Renal cortex interstitium (tissue), 11 donors: Measurements from ENCODE around the gene WIZ. TPM values are rescaled to one million over a fixed set of nuclear protein-coding genes. Genes with fewer than 3 reads are reported as not detected.

Experiments
- DNase-seq, 11 donors: peaks; one replicate each; pipeline ENCODE4 v3.0.0-alpha.2; 2013; ENCODE audit warnings: low read depth in 9 of 11, low spot score in 4 of 11; ENCODE audit errors: extremely low read depth in 1 of 11
- polyA plus RNA-seq, 3 donors: library from polyadenylated mRNA; unstranded; fragments of 120-200 nt; gene quantifications; one replicate each; pipeline ENCODE4 v1.2.1, GENCODE V29; 2013; ENCODE audit not compliant: insufficient read length in 3 of 3

Gene WIZ
- polyA plus RNA-seq, 3 donors: 23.6 to 40.5 (median 38.7) TPM

DNA sequence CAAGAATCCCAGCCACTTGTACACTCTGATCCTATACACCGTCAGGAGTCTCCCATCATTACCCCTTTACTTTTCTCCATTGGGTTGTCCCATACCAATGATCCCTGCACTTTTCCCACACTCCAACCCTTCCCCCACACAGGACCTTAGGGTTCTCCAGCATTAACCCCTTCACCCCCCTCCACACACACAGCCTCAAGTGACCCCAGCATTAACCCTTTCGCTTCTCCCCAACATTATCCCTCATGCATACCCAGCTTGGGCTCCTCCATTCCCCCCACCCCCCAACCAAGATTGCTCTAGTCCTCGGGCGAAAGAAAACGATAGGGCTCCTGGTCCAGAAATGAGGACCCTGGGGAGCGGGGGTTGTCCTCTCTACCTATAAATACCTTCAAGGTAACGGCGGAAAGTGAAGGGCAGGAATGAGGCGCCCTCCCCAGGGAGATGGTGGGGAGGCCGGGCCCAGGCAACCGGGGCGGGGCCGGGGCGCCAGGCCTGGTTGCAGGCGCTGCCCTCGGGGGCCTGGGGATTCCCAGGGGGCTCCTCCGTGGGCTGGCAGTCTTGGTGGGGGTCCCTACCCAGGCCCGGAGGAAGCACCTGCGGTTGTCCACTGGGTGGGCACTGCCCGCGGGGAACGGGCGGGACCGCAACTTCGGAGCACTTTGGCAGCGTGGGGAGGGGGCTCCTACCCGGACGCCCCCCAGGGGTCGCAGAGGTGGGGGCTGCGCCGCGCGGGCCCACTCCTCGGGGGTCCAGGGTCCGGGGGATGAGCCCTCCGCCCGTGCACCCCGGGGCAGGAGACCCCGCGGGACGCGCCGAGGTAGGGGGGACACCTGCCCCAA is 757 bp downstream of the WIZ start:
- no peak for DNase-seq

GRCh38 chr19:15448044-15448777 is 1.5 kb downstream of the WIZ start:
- DNase-seq: no peak

- DNase-seq: no peak
Observed at GRCh38 chr19:15447057-15447456, 2.7 kb downstream of the WIZ start.

GRCh38 chr19:15445807-15446376 is 3.9 kb downstream of the WIZ start:
- no peak for DNase-seq

GRCh38 chr19:15445227-15445605 is 4.5 kb downstream of the WIZ start:
- DNase-seq: no peak

DNA sequence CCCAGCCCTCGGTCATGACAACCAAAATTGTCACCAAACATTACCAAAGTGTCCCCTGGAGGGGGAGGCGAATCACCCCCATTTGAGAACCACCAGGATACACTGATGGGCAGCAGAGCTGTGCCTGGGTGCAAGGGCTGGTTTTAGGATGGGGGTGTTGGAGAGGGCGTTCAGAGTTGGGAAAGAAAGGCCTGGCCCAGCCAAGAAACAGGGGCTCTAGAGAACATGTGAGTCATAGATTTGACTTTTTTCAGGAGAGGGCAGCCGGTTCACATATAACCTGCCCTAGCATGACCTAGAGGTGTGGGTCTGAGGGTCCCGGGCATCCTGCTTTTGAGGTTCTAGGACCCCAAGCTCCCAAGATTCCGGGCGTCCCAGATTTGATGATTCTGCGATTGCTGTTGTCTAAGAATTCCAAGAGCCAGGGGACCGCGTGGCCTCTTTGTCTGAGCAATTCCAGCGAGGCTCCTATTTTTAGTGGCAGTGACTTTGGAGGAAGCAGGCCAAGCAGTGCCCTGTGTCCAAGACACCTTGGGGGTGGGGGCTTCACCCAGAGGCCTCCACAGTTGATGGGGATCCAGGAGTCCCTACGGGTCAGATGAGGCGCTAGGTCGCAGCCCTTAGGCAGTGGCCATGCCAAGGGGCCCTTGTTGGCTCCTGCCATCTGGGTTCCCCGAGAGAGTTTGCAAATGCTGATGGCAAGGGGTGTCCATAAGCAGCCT is 5.1 kb downstream of the WIZ start:
- DNase-seq: no peak

GRCh38 chr19:15443838-15444237 is 5.9 kb downstream of the WIZ start:
- no peak for DNase-seq

DNA sequence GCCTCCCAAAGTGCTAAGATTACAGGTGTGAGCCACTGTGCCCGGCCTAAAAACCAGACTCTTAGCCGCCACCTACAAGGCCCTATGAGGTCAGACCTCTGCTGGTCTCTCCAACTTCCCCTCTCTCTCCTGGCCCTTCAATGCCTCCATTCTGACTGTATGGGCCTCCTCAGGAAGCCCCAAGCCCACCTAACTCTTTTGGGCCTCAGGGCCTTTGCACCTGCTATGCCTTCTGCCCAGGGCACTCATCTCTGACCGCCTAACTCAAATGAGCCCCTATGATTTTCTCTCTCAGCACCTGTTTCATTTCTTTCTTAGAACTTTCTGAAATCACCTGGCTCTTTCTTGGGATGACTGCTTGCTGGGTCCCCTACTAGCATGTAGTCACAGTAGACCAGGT is 6.4 kb downstream of the WIZ start:
- DNase-seq: no peak

DNA sequence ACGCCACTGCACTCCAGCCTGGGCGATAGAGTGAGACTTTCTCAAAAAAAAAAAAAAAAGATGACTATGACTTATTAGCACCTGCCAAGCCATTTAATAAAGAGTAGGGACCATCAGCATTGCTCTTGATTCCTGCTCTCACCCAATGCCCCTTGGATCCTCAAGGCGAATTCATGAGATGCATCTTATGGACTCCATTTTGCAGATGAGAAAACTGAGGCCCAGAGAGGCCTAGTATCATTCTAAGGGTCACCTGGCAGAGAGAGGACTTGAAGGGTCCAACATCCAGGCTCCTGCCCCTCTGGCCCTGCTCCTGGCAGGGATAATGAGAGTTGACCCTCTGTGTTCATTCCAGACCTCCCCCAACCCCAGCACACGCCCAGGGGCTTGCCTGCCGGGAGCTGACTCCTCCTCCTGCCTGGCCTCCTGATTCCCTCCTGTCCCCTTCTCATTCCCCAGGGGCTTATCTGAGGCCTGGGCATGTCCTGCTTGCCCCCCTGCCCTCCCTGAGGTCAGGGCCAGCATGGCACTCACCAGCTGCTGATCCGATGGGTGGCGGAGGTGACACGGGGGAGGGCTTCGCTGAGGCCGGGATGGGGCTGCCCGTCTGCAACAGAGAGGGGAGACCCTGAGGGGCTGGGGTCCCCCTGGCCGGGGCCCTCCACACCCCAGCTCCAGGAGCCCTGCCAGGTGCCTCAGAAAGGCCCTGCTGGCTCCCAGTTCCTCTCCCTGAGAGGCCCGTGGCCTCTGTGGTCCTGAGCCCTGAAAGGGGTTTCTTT is 7.4 kb downstream of the WIZ start:
- no peak for DNase-seq

GRCh38 chr19:15441317-15441716 is 8.4 kb downstream of the WIZ start:
- no peak for DNase-seq

DNA sequence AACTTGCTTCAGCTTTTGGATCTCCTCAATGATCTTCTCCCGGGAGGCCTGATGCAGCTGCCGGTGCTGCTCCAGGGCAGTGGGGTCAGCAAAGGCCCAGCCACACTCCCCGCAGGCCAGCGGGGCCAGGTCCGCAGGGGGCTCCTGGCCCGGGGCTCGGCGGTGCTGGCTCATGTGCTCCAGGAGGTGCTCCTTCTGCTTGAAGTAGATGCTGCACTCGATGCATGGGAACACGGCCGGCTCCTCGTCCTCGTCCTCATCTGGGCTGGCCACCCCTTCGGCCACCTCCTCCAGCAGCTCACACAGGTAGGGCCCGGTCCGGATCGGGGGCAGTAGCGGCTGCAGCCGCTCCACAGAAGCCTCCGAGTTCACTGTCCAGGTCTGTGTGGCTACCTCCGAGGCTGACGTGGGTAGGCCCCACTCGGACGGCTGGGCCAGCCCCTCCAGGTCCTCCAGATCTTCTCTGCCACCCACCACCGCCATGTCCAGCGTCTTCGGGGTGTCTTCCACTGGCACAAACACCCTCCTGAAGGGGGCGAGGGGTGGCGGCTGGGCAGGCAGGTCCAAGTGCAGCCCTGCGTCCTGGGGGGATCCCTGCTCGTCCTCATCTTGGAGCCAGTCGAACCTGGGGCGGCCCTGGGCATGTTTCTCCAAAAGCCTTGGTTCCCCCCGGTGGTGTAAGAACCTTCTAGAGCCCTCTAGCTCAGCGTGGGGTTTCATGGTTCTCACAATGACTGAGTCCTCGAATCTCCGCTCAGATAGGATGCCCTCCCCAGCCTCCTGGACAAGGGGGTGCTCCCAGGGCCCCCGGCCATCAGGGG is 9.7 kb downstream of the WIZ start:
- DNase-seq: no peak

- DNase-seq: no peak
Observed at GRCh38 chr19:15439078-15439799, 10.5 kb downstream of the WIZ start.

- no peak for DNase-seq
Observed at GRCh38 chr19:15438577-15438976, 11.2 kb downstream of the WIZ start.

- DNase-seq: no peak
Observed at GRCh38 chr19:15438124-15438496, 11.6 kb downstream of the WIZ start.

- no peak for DNase-seq
Observed at GRCh38 chr19:15437355-15438123, 12.2 kb downstream of the WIZ start.

DNA sequence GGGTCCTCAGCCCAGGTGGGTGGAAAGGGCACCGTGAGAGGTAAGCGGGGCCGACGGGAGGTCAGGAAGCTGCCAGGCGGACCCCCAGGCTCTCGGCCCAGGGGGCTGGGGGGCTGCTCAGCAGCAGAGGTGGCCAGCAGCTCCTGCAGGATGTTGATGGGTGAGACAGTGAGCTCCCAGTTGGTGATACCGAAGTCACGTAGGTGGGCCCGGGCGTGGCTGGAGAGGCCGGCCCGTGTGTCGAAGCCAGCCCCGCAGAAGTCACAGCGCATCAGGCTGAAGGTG is 13.0 kb downstream of the WIZ start:
- no peak for DNase-seq
